HepG2 (cell line): Measurements from ENCODE around the gene TBC1D10B.

Experiments
- FOXO1 ChIP-seq: sonication (generic); formaldehyde crosslinking; IDR thresholded peaks from 2 replicates; pipeline ENCODE4 v1.4.0; 2020; ENCODE audit warnings: missing genetic modification reagents
- KDM5B ChIP-seq: sonication (generic); formaldehyde crosslinking; IDR thresholded peaks from 2 replicates; pipeline ENCODE4 v1.4.0; 2020; ENCODE audit warnings: missing genetic modification reagents, mild to moderate bottlenecking, borderline replicate concordance
- POLR2AphosphoS5 ChIP-seq: IDR thresholded peaks from 2 replicates; pipeline ENCODE4 v1.6.1; 2012; ENCODE audit warnings: low read depth, low read length
- SETDB1 ChIP-seq: sonication (generic); formaldehyde crosslinking; IDR thresholded peaks from 2 replicates; pipeline ENCODE4 v1.5.1; 2020; ENCODE audit warnings: missing genetic modification reagents, mild to moderate bottlenecking, borderline replicate concordance
- TCF7 ChIP-seq: sonication (generic); IDR thresholded peaks from 2 replicates; pipeline ENCODE4 v1.6.1; 2016; ENCODE audit warnings: antibody characterized with exemption, low read depth
- ZBTB20 ChIP-seq: sonication (generic); formaldehyde crosslinking; IDR thresholded peaks from 2 replicates; pipeline ENCODE4 v1.8.1; 2023; ENCODE audit warnings: missing genetic modification reagents, low read depth, mild to moderate bottlenecking, borderline replicate concordance
- TF ChIP-seq, protein P1 (sequence below): sonication (generic); formaldehyde crosslinking; IDR thresholded peaks from 2 replicates; pipeline ENCODE4 v1.5.0; 2020; ENCODE audit warnings: mild to moderate bottlenecking, missing genetic modification reagents, moderate library complexity

DNA sequence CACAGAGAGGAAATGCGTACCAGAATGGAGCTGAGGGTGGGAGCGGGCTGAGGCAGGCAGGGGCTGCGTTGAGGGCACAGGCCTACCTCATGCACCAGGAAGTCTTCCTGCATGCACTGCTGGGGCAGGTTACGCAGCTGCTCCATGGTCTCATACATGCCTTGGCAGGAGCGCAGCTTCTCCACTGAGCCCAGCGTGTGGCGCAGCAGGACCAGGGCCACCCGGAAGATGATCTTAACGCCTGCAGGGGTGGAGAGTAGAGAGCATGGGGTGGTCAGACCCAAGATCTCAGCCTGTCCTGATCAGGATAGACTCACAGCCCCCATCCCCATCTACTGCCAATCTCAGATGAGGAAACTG is 11.7 kb downstream of the TBC1D10B start:
- TF ChIP-seq KDM5B, result no peak
- no peak for TF ChIP-seq ZBTB20 (CRISPR knock-in tag)
- TF ChIP-seq, protein P1, sequence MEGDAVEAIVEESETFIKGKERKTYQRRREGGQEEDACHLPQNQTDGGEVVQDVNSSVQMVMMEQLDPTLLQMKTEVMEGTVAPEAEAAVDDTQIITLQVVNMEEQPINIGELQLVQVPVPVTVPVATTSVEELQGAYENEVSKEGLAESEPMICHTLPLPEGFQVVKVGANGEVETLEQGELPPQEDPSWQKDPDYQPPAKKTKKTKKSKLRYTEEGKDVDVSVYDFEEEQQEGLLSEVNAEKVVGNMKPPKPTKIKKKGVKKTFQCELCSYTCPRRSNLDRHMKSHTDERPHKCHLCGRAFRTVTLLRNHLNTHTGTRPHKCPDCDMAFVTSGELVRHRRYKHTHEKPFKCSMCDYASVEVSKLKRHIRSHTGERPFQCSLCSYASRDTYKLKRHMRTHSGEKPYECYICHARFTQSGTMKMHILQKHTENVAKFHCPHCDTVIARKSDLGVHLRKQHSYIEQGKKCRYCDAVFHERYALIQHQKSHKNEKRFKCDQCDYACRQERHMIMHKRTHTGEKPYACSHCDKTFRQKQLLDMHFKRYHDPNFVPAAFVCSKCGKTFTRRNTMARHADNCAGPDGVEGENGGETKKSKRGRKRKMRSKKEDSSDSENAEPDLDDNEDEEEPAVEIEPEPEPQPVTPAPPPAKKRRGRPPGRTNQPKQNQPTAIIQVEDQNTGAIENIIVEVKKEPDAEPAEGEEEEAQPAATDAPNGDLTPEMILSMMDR, result no peak; the same call in 1 of the 2 replicates
- TF ChIP-seq POLR2AphosphoS5, result no peak
- no peak for TF ChIP-seq SETDB1
- no peak for TF ChIP-seq FOXO1 (CRISPR knock-in tag)
- no peak for TF ChIP-seq TCF7
